Ammon's horn (tissue), 1 donor: ENCODE data around the gene RPS8.
"Not testable (repeated sequence)": the region's sequence is repeated elsewhere in the genome, so short reads cannot be mapped to it uniquely, and the experiment has no call there.

Source experiments
- DNase-seq: peaks from one replicate; pipeline ENCODE4 v3.0.0-alpha.2; 2016; ENCODE audit warnings: low spot score

RPS8 gene

DNA sequence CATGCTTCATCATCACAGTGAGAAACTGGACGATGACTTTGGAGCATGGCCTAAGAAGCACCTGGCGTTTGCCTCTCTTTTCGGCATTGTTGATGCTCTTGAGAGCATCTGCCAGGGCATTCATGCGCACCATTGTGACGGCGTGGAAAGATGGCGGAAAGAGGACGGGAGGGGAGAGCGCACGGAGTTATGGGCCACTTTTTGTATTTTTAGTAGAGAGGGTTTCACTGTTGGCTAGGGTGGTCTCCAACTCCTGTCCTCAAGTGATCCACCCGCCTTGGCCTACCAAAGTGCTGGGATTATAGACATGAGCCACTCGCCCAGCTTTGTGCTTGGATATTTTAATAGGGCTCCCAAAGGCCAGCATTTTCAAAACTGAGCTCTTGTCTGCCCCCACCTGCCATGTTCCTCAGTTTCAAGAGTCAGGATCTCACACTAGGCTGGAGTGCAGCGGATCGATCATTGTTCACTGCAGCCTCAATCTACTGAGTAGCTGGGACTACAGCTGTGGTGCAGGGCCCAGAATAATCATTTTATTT, 5.3 kb downstream of the RPS8 start:
- DNase-seq: no peak

DNA sequence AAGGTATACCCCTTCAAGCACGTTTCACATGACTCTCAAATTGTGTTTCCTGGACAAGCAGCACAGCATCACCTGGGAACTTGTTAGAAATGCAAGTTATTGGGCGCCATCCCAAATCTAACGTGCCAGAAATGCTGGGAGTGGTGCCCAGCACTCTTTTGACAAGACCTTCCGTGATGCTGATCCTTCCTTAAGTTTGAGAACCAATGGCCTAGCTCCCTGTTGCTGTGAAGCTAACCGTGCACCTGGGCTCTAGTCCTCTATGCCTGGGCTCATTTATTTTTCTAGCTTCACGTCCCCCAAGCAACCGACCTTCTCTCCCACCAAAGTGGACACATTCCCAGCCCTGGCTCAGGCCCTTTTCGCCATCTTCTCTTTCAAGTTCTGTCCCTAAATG, 8.4 kb downstream of the RPS8 start:
- DNase-seq: no peak

DNA sequence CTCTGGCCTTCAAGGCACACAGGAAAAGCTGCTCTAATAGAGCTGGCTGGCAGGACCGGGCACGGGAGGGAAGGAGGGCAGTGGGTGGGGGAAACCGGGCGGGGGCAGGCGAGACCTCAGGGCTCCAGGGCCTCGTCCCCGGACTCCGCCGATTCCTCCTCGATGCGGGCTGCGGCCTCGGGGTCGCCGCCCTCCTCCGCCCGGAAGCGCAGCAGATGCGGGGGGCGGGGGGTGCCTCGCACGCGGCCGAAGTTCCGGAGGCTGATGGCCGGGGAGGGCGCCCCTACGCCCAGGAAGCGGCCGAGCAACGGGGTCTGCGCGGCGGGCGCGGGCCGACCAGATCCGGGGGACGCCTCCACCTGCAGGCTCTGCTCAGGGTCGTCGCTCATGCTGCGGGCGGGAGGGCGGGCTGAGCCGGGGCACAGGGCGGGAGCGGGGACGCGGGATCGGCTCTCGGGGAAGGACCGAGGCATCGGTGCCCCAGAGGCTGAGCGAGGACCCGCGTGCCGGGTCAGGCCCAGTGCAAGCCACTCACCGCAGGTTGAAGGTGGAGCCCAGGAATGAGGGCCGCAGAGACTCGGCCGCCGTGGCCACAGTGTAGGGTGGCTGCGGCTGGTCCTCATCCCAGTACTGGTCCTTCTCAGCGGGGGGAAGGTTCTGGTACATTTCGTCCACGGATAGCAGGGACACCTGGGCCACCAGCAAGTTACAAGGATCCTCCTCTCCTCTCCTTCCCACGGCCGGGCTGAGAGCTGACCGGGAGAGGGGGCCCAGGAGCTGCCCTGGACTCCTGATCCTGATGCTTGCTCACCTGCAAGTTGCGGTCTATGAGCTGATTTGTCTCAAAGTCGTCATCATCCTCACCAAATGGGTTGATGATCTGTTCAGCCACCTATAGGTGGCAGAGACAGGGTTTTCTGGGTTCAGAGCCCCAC, 9.0 kb downstream of the RPS8 start:
- no peak for DNase-seq

DNA sequence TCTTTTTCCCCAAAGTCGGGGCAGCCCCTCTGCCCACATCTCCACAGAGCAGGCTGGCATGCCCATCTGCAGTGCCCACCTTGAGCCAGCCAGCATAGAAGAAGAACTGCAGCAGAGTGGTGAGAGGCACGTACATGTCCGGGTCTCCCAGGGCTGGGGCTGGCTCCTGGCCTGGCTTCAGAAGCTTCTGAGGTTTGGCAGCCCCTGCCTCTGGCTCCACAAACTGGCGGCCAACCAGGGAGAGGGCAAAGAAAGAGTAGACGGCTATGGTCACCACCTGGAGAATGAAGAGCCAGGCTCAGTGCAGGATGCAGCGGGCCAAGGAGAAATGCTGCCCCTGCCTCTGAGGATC, 9.7 kb downstream of the RPS8 start:
- DNase-seq: no peak

DNA sequence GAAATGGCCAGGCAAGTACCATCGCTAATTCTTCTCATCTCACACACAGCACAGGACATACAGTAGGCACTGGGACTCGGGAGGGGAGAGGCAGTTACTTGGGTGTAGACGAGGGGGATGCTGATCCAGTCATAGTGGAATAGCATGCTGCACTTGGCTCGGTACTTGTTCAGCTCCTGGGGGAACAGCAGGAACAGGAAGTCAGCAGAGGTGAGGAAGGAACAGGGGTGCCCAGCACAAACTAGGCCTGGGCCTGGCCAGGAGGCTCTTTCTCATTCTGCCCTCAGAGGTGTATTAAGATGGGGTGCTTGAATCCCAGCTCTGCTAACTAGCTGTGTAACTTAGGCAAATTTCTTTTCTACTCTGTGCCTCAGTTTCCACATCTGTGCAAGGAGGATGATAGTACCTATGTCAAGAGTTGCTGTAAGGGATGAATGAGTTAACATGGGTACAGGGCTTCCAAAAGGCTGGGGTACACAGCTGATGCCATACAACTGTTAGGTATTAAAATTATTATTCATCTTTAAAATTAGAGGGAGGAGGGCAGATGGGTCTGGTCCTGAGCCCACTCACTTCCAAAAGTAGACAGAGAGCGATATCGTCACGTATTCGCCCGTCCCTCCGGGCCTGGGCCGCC, 10.3 kb downstream of the RPS8 start:
- no peak for DNase-seq

DNA sequence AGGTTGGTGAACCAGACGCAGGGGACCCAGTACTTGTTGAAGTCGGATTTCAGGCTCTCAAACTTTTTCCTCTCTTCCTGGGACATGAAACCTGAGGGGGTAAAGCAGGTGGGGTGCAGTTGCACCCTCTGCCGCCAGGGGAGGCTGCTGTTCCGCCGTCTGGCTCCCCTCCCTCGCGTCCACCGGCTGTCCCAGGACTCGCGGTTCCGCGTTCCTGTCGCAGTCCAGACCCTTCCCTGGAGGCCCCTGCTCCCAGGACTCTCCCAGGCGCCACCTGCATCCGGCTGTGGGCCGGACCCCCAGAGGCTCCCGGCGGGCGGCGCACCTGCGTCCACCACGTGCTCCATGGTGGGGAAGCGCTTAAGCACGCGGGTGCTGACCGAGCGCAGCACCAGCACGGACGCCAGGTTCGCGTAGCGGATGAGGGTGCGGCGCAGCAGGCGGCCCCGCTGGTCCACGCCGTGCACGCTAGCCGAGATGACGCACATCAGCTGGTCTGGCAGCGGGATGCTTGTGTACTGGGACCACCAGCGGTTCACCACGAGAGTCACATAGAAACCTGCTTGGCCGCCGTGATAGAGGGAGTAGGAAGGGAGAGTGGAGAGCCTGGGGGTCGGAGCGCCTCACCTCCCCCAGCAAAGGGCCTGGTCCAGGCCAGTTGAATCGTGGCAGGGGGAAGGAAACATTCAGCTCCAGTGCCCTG, 10.9 kb downstream of the RPS8 start:
- no peak for DNase-seq

GRCh38 chr1:44786841-44787426, 11.6 kb downstream of the RPS8 start:
- no peak for DNase-seq

DNA sequence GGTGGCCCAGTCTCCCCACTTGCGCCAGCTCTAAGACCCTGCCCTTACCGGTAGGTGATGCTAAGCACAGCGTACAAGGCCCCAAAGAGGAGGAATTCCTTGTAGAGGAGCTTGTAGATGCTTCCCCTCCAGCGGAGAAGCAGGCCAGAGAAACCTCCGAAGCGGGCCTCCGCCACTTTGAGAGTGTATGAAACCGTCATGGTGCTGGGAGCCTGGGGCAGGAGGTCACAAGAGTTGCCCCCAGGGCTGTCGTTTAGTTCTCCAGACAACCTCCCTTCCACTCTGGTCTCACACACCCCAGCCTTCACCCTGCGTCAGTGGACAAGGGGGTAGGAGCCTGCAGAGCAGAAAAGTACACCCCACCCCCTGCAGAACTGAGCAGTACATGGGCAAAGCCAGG, 12.2 kb downstream of the RPS8 start:
- DNase-seq: no peak

DNA sequence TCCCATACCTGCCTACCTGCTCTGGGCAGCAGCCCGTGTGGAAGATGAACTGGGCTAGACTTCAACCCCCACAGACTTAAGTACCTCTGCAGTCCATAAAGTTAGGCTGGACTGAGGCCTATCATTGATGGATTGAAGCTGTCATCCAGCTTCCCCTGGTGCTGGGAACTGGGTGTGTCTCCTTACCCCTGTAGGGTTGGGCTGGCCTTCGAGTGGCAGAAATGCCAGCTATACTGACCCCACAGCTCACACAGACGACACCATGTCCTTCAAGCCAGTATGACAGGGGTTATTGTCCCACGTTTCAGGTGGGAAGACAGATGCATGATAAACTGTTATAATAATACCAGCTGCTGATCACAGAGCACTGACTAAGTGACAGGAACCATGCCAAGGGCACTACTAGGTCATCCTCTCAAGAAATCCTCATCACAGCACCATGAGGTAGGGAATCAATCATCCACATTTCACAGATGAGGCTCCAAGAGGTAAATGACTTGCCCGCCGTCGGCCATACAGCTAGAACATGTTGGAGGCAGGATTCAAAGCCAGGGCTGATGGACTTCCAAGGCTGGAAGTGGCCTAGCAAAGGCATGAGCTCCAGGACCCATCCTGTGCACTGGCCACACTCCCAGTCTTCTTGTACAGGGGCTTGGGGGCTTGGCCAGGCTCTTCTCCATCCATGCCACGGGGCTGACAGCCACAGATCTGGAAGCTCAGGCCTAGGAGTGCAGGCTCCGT, 12.9 kb downstream of the RPS8 start, which contains the start of gene BEST4:
BEST4 (minus strand) TSS at position 51 of the 741 bp plus-strand sequence. CDS start 465 bp downstream, outside the sequence.
- DNase-seq: no peak

- DNase-seq: no peak
Observed at GRCh38 chr1:44790968-44791801, 15.8 kb downstream of the RPS8 start.

DNA sequence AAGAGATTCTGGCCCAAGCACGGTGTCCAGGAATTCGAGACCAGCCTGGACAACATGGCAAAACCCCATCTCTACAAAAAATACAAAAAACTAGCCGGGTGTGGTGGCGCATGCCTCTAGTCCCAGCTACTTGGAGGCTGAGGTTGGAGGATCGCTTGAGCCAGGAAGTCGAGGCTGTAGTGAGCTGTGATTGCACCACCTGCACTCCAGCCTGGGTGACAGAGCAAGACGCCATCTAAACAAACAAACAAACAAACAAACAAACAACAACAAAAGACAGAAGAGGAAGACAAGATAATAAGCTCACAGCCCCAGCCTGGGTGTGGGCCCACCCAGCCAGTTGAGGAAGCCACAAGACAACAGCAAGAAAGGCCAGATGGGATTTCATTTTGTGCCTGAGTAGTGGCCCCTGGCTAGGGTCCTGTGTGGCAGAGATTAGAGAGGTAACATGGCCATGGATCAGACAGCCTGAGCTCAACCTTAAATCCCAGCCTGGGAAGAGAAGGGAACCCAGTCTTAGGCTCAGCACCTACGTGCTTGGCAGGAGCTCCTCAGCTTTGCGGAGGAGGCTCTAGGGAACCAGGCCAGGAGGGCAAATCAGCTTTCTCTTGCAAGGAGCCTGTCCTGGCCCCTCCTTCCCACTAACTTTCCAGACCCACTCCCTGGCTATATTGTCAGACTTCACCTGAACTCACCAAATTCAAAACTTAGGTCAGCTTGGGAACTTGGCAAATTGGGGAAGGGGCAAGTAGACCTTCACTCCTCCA, 17.6 kb downstream of the RPS8 start:
- DNase-seq: no peak

DNA sequence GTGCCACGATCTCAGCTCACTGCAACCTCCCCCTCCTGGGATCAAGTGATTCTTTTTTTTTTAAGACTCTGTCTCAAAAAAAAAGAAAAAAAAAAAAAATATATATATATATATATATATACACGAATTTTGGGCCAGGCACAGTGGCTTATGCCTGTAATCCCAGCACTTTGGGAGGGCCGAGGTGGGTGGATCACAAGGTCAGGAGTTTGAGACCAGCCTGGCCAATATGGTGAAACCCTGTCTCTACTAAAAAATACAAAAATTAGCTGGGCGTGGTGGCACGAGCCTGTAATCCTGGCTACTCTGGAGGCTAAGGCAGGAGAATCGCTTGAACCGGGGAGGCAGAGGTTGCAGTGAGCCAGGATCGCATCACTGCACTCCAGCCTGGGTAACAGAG, 22.5 kb downstream of the RPS8 start:
- DNase-seq: not testable (repeated sequence)

- no peak for DNase-seq
Observed at GRCh38 chr1:44798481-44799365, 23.4 kb downstream of the RPS8 start.

DNA sequence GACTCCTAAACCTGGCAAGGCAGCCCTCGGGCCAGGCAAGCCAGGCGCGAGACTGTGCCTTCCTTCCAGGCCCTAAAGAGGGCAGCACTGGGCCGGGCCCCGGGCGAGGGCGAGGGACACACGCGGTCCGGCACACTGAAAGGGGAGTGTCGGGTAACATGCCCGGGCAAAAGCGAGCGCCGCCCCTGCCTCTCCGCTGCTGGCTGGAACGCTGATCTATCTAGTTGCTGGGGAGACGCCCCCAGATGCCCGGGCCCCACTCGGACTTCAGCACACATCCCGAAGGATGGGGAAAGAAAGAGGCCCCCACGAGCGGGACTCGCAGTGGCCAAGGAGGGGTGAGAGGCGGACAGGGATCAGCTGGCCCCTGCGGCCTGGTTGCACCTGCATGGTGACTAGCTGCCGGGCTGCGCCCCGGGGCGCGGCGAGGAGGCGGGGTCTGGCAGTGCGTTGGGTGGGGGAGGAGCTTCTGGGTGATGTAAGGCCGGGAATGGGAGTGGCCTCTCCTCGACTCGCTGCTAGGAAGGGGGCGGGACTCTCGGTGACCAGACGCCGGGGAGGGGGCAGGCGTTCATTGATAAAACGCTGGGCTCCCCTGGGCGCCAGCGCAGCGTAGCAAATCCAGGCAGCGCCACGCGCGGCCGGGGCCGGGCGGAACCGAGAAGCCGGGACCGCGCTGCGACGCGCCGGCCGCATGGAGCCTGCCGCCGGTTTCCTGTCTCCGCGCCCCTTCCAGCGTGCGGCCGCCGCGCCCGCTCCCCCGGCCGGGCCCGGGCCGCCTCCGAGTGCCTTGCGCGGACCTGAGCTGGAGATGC, 24.6 kb downstream of the RPS8 start, which contains the start of gene PLK3:
PLK3 (plus strand) TSS at position 608 of the 815 bp plus-strand sequence; CDS start at position 695, 87 bp downstream.
- peak; percentile 99 for DNase-seq

- DNase-seq: no peak
Observed at GRCh38 chr1:44801491-44802305, 26.4 kb downstream of the RPS8 start.

- no peak for DNase-seq
Observed at GRCh38 chr1:44802306-44803061, 27.1 kb downstream of the RPS8 start.
